ENCODE measurements around the gene SPOCK1.

SPOCK1 gene

GRCh38 chr5:137147346-137147745, 351.8 kb downstream of the SPOCK1 start:
- Histone ChIP-seq H3K27me3 (ENCODE audit: insufficient read depth, poor library complexity, severe bottlenecking) (no peaks in the 10 kb centered on the region), H3K4me3 (replicated peaks; ENCODE audit: insufficient read depth, low read length) (no peak overlapping the region), H3K27ac (replicated peaks) (no peak overlapping the region)
- TF ChIP-seq GABPA (IDR thresholded peaks at IDR 0.05; ENCODE audit: low read depth) (no peak), SPI1 (IDR thresholded peaks at IDR 0.05; ENCODE audit: borderline replicate concordance, low read depth) (no peak), POLR2AphosphoS5 (IDR thresholded peaks at IDR 0.05; ENCODE audit: low read depth) (no peak), REST (IDR thresholded peaks at IDR 0.05; ENCODE audit: insufficient replicate concordance, low read depth) (no peak)
- TF ChIP-seq, protein P1, sequence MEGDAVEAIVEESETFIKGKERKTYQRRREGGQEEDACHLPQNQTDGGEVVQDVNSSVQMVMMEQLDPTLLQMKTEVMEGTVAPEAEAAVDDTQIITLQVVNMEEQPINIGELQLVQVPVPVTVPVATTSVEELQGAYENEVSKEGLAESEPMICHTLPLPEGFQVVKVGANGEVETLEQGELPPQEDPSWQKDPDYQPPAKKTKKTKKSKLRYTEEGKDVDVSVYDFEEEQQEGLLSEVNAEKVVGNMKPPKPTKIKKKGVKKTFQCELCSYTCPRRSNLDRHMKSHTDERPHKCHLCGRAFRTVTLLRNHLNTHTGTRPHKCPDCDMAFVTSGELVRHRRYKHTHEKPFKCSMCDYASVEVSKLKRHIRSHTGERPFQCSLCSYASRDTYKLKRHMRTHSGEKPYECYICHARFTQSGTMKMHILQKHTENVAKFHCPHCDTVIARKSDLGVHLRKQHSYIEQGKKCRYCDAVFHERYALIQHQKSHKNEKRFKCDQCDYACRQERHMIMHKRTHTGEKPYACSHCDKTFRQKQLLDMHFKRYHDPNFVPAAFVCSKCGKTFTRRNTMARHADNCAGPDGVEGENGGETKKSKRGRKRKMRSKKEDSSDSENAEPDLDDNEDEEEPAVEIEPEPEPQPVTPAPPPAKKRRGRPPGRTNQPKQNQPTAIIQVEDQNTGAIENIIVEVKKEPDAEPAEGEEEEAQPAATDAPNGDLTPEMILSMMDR (IDR thresholded peaks at IDR 0.05; ENCODE audit: insufficient read depth, low read length): no peak
- no peak for DNase-seq (ENCODE audit: low read depth in 1 of 2, low spot score in 1 of 2)

DNA sequence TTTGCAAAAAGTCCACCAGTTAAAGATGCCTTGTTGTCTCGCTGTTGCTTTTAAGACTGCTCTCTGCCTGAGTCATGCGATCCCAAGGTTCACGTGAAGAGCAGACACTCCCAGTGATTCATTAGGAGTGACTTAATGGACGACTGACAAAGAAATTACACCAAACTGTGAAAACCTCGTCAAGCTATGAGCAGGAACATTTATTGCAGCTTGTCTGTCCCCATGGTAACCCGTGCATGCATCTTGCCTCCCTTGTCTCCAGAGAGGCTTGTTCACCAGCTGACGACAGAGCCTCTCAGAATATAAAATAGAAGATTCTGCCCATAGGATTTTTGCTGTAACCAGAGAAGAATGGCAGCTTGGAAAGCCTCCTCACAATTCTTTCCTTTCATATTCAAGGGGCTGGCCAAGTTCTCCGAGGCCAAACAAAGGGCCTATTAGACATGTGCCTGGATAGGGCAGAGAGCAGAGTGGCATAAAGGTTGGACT, 352.7 kb downstream of the SPOCK1 start:
- no peak overlapping the region for H3K27ac ChIP-seq (replicated peaks)
- TF ChIP-seq SPI1 (IDR thresholded peaks at IDR 0.05; ENCODE audit: borderline replicate concordance, low read depth): no peak
- TF ChIP-seq REST (IDR thresholded peaks at IDR 0.05; ENCODE audit: insufficient replicate concordance, low read depth): no peak
- TF ChIP-seq, protein P1 (IDR thresholded peaks at IDR 0.05; ENCODE audit: insufficient read depth, low read length): no peak
- no peak for TF ChIP-seq POLR2AphosphoS5 (IDR thresholded peaks at IDR 0.05; ENCODE audit: low read depth)
- TF ChIP-seq GABPA (IDR thresholded peaks at IDR 0.05; ENCODE audit: low read depth): no peak
- no peak overlapping the region for H3K4me3 ChIP-seq (replicated peaks; ENCODE audit: insufficient read depth, low read length)
- H3K27me3 ChIP-seq (ENCODE audit: insufficient read depth, poor library complexity, severe bottlenecking): no peaks in the 10 kb centered on the region
- no peak for DNase-seq (ENCODE audit: low read depth in 1 of 2, low spot score in 1 of 2)

- no peak for TF ChIP-seq SPI1 (IDR thresholded peaks at IDR 0.05; ENCODE audit: borderline replicate concordance, low read depth)
- TF ChIP-seq GABPA (IDR thresholded peaks at IDR 0.05; ENCODE audit: low read depth): no peak
- TF ChIP-seq POLR2AphosphoS5 (IDR thresholded peaks at IDR 0.05; ENCODE audit: low read depth): no peak
- TF ChIP-seq REST (IDR thresholded peaks at IDR 0.05; ENCODE audit: insufficient replicate concordance, low read depth): no peak
- TF ChIP-seq, protein P1 (IDR thresholded peaks at IDR 0.05; ENCODE audit: insufficient read depth, low read length): no peak
- no peak overlapping the region for H3K4me3 ChIP-seq (replicated peaks; ENCODE audit: insufficient read depth, low read length)
- H3K27ac ChIP-seq (replicated peaks): no peak overlapping the region
- DNase-seq (ENCODE audit: low read depth in 1 of 2, low spot score in 1 of 2): no peak
- H3K27me3 ChIP-seq (ENCODE audit: insufficient read depth, poor library complexity, severe bottlenecking): no peaks in the 10 kb centered on the region
These were observed 353.4 kb downstream of the SPOCK1 start for GRCh38 chr5:137145721-137146120.

Data from HL-60 (cell line).